GM12878 (cell line): ENCODE results near the gene SLC2A9. TPM values are rescaled to one million over a fixed set of nuclear protein-coding genes. Genes with fewer than 3 reads are reported as not detected.

Experiments used
- ATAC-seq: fragments of 200-7000 bp; cut with Tn5 transposase; 3 replicates; pipeline ENCODE4 v1.9.1; 2020; ENCODE audit warnings: mild to moderate bottlenecking, moderate library complexity
- BruUV-seq: library from RNA; stranded (reverse); fragments of 400-500 nt; replicated peaks from 2 replicates; lab custom pipeline; 2021; lab: Mats Ljungman, UMichigan
- CTCF ChIA-PET: fragments of 300-600 bp; sonication (Branson Sonifier 250); formaldehyde crosslinking; extraction: SDS; loops from one replicate; lab custom pipeline; 2021; ENCODE audit warnings: inconsistent platforms; lab: Yijun Ruan, JAX
- POLR2A ChIA-PET: fragments of 350-600 bp; formaldehyde crosslinking; extraction: SDS; loops from one replicate; lab custom pipeline; 2021; ENCODE audit warnings: inconsistent platforms; lab: Charles Lee
- RAD21 ChIA-PET: fragments of 300-600 bp; sonication (Branson Sonifier 250); formaldehyde crosslinking; loops from one replicate; lab custom pipeline; 2023; ENCODE audit warnings: antibody characterized with exemption; ENCODE audit not compliant: unreplicated experiment; lab: Charles Lee
- SMC1A ChIA-PET: fragments of 300-600 bp; sonication (Branson Sonifier 250); formaldehyde crosslinking; loops from one replicate; lab custom pipeline; 2023; ENCODE audit not compliant: unreplicated experiment, uncharacterized antibody; lab: Charles Lee
- DNase-seq: peaks from one replicate; pipeline ENCODE4 v3.0.0-alpha.2; 2011; ENCODE audit warnings: low read depth, low spot score
- FAIRE-seq: peaks from 3 replicates; lab custom pipeline; 2011; peaks lifted over from hg19 to GRCh38; lab: Jason Lieb, UNC
- H2AFZ ChIP-seq: 2 replicates; pipeline ENCODE4 v1.6.0; 2011; ENCODE audit warnings: low read depth, low read length, control low read depth; ENCODE audit not compliant: control insufficient read depth
- H3K27ac ChIP-seq: 2 replicates; pipeline ENCODE4 v1.5.1; 2011; ENCODE audit warnings: control low read depth; ENCODE audit not compliant: control insufficient read depth, insufficient read depth
- H3K27me3 ChIP-seq, 2 experiments: replicated peaks in 1 of 2; 2 replicates each; pipeline versions ENCODE4 v1.6.0 to v1.6.1; 2011; ENCODE audit warnings: low read length in 1 of 2; ENCODE audit not compliant: control insufficient read depth in 2 of 2, insufficient read depth in 2 of 2
- H3K36me3 ChIP-seq, 2 experiments: 2 replicates each; pipeline ENCODE4 v1.5.1; 2011; ENCODE audit warnings: low read length in 1 of 2; ENCODE audit not compliant: control insufficient read depth in 2 of 2, insufficient read depth in 2 of 2
- H3K4me1 ChIP-seq: 2 replicates; pipeline ENCODE4 v1.6.1; 2011; ENCODE audit warnings: mild to moderate bottlenecking, low read length, moderate library complexity, mixed read lengths; ENCODE audit not compliant: control insufficient read depth, insufficient read depth
- H3K4me2 ChIP-seq: 2 replicates; pipeline ENCODE4 v1.6.0; 2011; ENCODE audit warnings: control low read depth; ENCODE audit not compliant: control insufficient read depth, insufficient read depth
- H3K4me3 ChIP-seq: fragments of 200-600 bp; sonication (generic); 2 replicates; pipeline ENCODE4 v1.5.1; 2016
- H3K79me2 ChIP-seq: 2 replicates; pipeline ENCODE4 v1.6.0; 2011; ENCODE audit warnings: low read length; ENCODE audit not compliant: control insufficient read depth, insufficient read depth
- H3K9ac ChIP-seq: 2 replicates; pipeline ENCODE4 v1.8.0; 2011; ENCODE audit warnings: low read length, control low read depth, mixed read lengths; ENCODE audit not compliant: control insufficient read depth, insufficient read depth
- H3K9me3 ChIP-seq: replicated peaks from 3 replicates; pipeline ENCODE4 v1.5.1; 2011; ENCODE audit warnings: mild to moderate bottlenecking, low read length; ENCODE audit not compliant: control insufficient read depth, insufficient read depth
- H4K20me1 ChIP-seq: 2 replicates; pipeline ENCODE4 v1.6.0; 2011; ENCODE audit not compliant: control insufficient read depth, insufficient read depth
- CTCF ChIP-seq, 3 experiments: IDR thresholded peaks in 2 of 3; conservative IDR thresholded peaks in 1 of 3; 2 replicates each; pipeline ENCODE4 v1.5.1; 2011; ENCODE audit warnings: low read depth in 3 of 3, low read length in 3 of 3, mild to moderate bottlenecking in 3 of 3, control low read depth in 2 of 3, moderate library complexity in 2 of 3, inconsistent platforms in 1 of 3, mixed read lengths in 1 of 3; ENCODE audit not compliant: control insufficient read depth in 2 of 3, insufficient read depth in 1 of 3; ENCODE audit errors: extremely low read depth in 1 of 3
- HDAC6 ChIP-seq: fragments of 200-600 bp; sonication (generic); IDR thresholded peaks from one replicate; pipeline ENCODE4 v1.8.0; 2017; ENCODE audit warnings: antibody characterized with exemption; ENCODE audit not compliant: unreplicated experiment
- JUNB ChIP-seq: IDR thresholded peaks from 2 replicates; pipeline ENCODE4 v1.6.1; 2016; ENCODE audit warnings: antibody characterized with exemption, mild to moderate bottlenecking
- NR2F1 ChIP-seq: fragments of 450-650 bp; conservative IDR thresholded peaks from 2 replicates; pipeline ENCODE4 v1.6.1; 2017; ENCODE audit warnings: mild to moderate bottlenecking
- PBX3 ChIP-seq: IDR thresholded peaks from 2 replicates; pipeline ENCODE4 v1.6.1; 2011; ENCODE audit warnings: mild to moderate bottlenecking, low read depth, low read length, moderate library complexity; ENCODE audit not compliant: insufficient replicate concordance
- RAD51 ChIP-seq: fragments of 450-650 bp; IDR thresholded peaks from 2 replicates; pipeline ENCODE4 v1.6.1; 2016; ENCODE audit warnings: moderate library complexity, mild to moderate bottlenecking, inconsistent platforms
- SMARCA5 ChIP-seq: fragments of 450-650 bp; IDR thresholded peaks from 2 replicates; pipeline ENCODE4 v1.6.1; 2017; ENCODE audit warnings: mild to moderate bottlenecking
- ZBTB4 ChIP-seq: fragments of 450-650 bp; formaldehyde crosslinking; IDR thresholded peaks from 2 replicates; pipeline ENCODE4 v1.4.0; 2022; ENCODE audit warnings: mild to moderate bottlenecking, moderate library complexity
- ZNF384 ChIP-seq: IDR thresholded peaks from 2 replicates; pipeline ENCODE4 v1.6.1; 2012; ENCODE audit warnings: low read depth, mild to moderate bottlenecking, low read length, improper control_type of control experiment, borderline replicate concordance
- ZNF622 ChIP-seq: fragments of 450-650 bp; IDR thresholded peaks from 2 replicates; pipeline ENCODE4 v1.6.1; 2017; ENCODE audit warnings: mild to moderate bottlenecking, inconsistent platforms
- WGBS: methylation state at CpG from one replicate; pipeline ENCODE4 v1.1.6; 2016; ENCODE audit warnings: low lambda C conversion rate; ENCODE audit not compliant: insufficient replicate concordance, insufficient coverage; ENCODE audit errors: missing lambda C conversion rate; 5-methylcytosine and 5-hydroxymethylcytosine counted together
- in situ Hi-C: fragments of 300-500 bp; cut with MboI; formaldehyde crosslinking; loops from 9 replicates; pipeline ENCODE4 v1.14.3; 2018; ENCODE audit warnings: mixed read lengths
- intact Hi-C: fragments of 100-400 bp; cut with micrococcal nuclease; formaldehyde crosslinking; loops from one replicate; pipeline ENCODE4 v1.14.2; 2022; ENCODE audit not compliant: unreplicated experiment
- polyA plus RNA-seq, 11 experiments: library from polyadenylated mRNA; depleted of rRNA in 4 of 11; unstranded in 6 of 11; stranded (reverse) in 5 of 11; fragments of >200 nt; fragmentation: Nextera tagmentation in 4 of 11; fragmentation: Illumina TruSeq in 1 of 11; extraction: Ambion mirVana in 4 of 11; extraction: Trizol in 1 of 11; gene quantifications; 1 replicate in 1 of 11; 2 replicates in 10 of 11; pipeline versions ENCODE4 v1.2.1 to v1.2.3, GENCODE V29; 2011 to 2016; ENCODE audit warnings: inconsistent platforms in 2 of 11, missing spikeins in 2 of 11, low read depth in 1 of 11
- total RNA-seq, 4 experiments: library from RNA; depleted of rRNA in 3 of 4; stranded (reverse); fragments of >200 nt in 3 of 4; fragmentation: Illumina TruSeq in 1 of 4; extraction: Trizol in 1 of 4; gene quantifications; 2 replicates each; pipeline versions ENCODE4 v1.2.1 to v1.2.3, GENCODE V29; 2013 to 2021

The SLC2A9 gene
- total and polyA plus RNA-seq, 10 of the 15 experiments (the other 5 are each of a cell fraction or from before 2014, with no cell fraction given) = 0.28 to 2.8 (median 1.2) TPM

GRCh38 chr4:9916937-9917336 is 104.4 kb downstream of the SLC2A9 start:
- Histone ChIP-seq H3K79me2 (no peaks in the 10 kb centered on the region), H3K4me3 (no peak overlapping the region), H3K27ac (no peak overlapping the region), H3K36me3 (no peaks in the 10 kb centered on the region), H3K27me3 (no peaks in the 10 kb centered on the region), H3K4me2 (no peak overlapping the region), H3K4me1 (no peaks in the 10 kb centered on the region), H3K9me3 (no peaks in the 10 kb centered on the region), H4K20me1 (no peaks in the 10 kb centered on the region), H3K9ac (no peak overlapping the region), H2AFZ (no peak overlapping the region)
- BruUV-seq = no TSS peak
- no peak for TF ChIP-seq RAD51
- no peak for TF ChIP-seq PBX3
- no peak for TF ChIP-seq ZNF384
- no peak for TF ChIP-seq ZNF622
- no peak for TF ChIP-seq SMARCA5
- TF ChIP-seq ZBTB4 (CRISPR knock-in tag) = no peak
- no peak for TF ChIP-seq NR2F1
- no peak for TF ChIP-seq HDAC6
- no peak for TF ChIP-seq JUNB
- no peak for TF ChIP-seq CTCF (IDR thresholded peaks at IDR 0.05 in 2 of 3, conservative IDR thresholded peaks at IDR 0.05 in 1 of 3; ENCODE audit: control insufficient read depth in 2 of 3, extremely low read depth in 1 of 3, insufficient read depth in 1 of 3, low read depth in 3 of 3, low read length in 3 of 3)
- ChIA-PET CTCF (interaction anchor here (1.3 to 2.7 kb wide), 2 partner anchors 19 to 97 kb away, joined by 3 to 37 read pairs; no protein-coding TSS in a partner anchor), POLR2A (interaction anchor here (0.5 to 1.1 kb wide), 3 partner anchors 10 to 388 kb away, joined by 3 to 5 read pairs (median 3); no protein-coding TSS in a partner anchor), SMC1A (interaction anchor here (1.0 to 2.1 kb wide), 2 partner anchors 94 to 151 kb away, joined by 3 to 8 read pairs; no protein-coding TSS in a partner anchor), RAD21 (interaction anchor here (0.7 kb wide), 1 partner anchor 149 kb away, joined by 3 read pairs; no protein-coding TSS in a partner anchor)
- ATAC-seq = no peak
- no peak for DNase-seq
- intact Hi-C loops (loop anchor here (5.0 kb wide), 1 partner anchor 100 kb away; no protein-coding TSS in a partner anchor), in situ Hi-C loops (no loop called here)
- no peak for FAIRE-seq
- 42% methylated on average over 3 of the region's 3 CpGs for WGBS
